Measurements from ENCODE around the gene DCHS1. TPM values are rescaled to one million over a fixed set of nuclear protein-coding genes. Genes with fewer than 3 reads are reported as not detected.
A peak's percentile ranks its signal among the peaks of the same experiment; 100 is the strongest.

The DCHS1 gene
- total RNA-seq, 4 donors from 2014 or later = 12.6 to 27.8 (median 20.1) TPM

DNA sequence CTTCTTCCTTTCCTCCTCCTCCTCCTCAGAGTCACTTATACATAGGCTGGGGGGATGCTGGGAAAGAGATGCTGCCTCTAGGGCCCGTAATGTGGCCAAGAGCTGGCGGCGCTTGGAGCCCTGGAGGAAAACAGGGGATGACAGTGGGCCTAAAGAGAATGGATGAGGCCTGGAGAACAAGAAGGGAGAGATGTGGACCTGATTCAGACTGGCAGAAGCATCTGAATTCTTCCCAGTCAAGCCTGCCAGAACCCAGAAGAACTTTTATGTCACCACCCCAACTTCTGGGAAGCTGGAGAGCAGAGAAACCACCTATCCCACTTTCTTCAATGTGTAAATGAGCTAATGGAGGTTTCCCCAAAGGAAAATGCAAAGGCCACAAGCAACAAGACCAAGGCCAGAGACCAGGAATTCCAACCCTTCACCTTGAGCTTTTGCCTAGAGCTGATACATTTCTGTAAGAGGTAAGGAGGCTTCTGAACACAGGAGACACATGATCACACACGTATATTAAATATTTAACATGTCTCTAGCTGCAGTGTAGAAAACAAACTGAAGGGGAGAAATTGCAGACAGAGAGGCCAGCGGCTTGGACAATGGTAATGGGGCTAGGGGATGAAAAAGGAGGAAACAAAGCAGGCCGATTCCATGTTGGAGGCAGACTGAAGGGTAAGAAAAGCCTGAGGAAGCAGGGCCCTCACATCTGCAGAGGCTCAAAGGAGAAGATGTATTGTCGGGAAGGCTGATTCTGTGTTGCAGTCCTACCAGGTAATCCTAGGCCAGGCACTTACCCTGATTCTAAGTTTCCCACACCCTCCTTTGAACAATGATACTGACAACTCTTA, 53.3 kb downstream of the DCHS1 start:
- Histone ChIP-seq H3K4me1 (peaks cover 0 to 69% (median 37%) of the 10 kb centered on the region in 4 donors), H3K36me3 (peaks cover 4 to 42% (median 10%) of the 10 kb centered on the region in 3 donors), H3K27ac (peak overlapping the region; percentile 88 to 99 (median 96)), H3K27me3 (no peaks in the 10 kb centered on the region), H3K9me3 (no peaks in the 10 kb centered on the region), H3K4me3 (peak overlapping the region; percentile 71 to 92 (median 88))
- WGBS, 2 donors = 49 to 61% methylated on average over 7 of the region's 7 CpGs
- peak in 1 of 2 donors; percentile 3 for DNase-seq (ENCODE audit: low spot score in 2 of 2)
- TF ChIP-seq EP300 (IDR thresholded peaks at IDR 0.05) (no peak), POLR2A (IDR thresholded peaks at IDR 0.05) (no peak), CTCF (IDR thresholded peaks at IDR 0.05) (no peak)

DNA sequence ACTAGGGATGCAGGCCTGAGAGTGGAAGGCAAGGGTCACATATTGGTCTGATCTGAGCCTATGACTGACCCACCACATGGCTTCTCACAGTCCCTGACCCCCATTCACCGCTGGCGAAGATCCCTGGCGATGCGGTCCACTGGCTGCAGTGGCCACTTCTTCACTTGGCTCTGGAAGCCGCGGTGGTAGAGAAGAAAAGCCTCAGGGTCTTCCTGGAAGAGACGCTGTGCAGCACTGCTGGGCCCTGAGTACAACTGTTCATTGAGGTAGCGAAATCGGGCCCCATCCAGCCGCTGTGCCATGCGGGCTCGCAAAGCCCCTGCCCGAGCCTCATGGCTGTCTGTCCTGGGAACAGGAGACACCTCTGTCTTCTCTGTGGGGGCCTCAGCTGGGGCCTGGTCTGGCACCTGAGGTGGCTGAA, 54.6 kb downstream of the DCHS1 start:
- no peak overlapping the region for H3K4me3 ChIP-seq
- H3K27me3 ChIP-seq = no peaks in the 10 kb centered on the region
- WGBS, 2 donors = 95 to 96% methylated on average over 13 of the region's 13 CpGs
- H3K36me3 ChIP-seq = peaks cover 4 to 54% (median 10%) of the 10 kb centered on the region in 3 donors
- H3K27ac ChIP-seq = no peak overlapping the region
- no peaks in the 10 kb centered on the region for H3K9me3 ChIP-seq
- peaks cover 0 to 69% (median 31%) of the 10 kb centered on the region in 4 donors for H3K4me1 ChIP-seq
- DNase-seq (ENCODE audit: low spot score in 2 of 2) = no peak
- no peak for TF ChIP-seq POLR2A (IDR thresholded peaks at IDR 0.05)
- TF ChIP-seq EP300 (IDR thresholded peaks at IDR 0.05) = no peak
- no peak for TF ChIP-seq CTCF (IDR thresholded peaks at IDR 0.05)

DNA sequence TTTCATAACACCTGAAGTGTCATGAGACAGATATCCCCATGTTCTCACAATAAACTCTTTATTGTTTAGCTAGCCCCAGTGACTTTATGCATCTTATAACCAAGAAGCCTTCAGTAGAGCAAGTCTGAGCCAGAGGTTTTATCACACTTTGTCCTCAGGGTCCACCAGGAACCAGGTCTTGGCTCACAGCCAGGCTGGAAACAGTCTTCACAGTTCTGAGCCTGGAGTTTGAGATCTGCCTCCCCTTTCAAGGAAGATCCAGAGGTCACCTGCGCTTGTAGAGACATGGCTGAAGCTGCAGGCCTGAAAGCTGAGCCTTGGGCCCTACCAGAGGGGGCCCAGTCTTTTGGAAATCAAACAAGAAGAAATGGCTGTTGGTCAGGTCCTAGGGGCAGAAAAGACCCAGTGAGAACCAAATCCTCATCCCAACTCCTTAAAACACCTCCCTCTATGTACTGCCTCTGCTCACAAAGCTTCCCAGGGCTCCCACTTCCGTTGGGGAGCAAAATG, 55.7 kb downstream of the DCHS1 start:
- H3K9me3 ChIP-seq = no peaks in the 10 kb centered on the region
- DNase-seq (ENCODE audit: low spot score in 2 of 2) = peak in 1 of 2 donors; percentile 4
- no peaks in the 10 kb centered on the region for H3K27me3 ChIP-seq
- WGBS, 2 donors = 85 to 87% methylated on average over 2 of the region's 2 CpGs
- no peak overlapping the region for H3K27ac ChIP-seq
- H3K36me3 ChIP-seq = peaks cover 4 to 63% (median 10%) of the 10 kb centered on the region in 3 donors
- H3K4me1 ChIP-seq = peaks cover 0 to 69% (median 24%) of the 10 kb centered on the region in 4 donors
- H3K4me3 ChIP-seq = no peak overlapping the region
- TF ChIP-seq POLR2A (IDR thresholded peaks at IDR 0.05) (no peak), EP300 (IDR thresholded peaks at IDR 0.05) (no peak), CTCF (IDR thresholded peaks at IDR 0.05) (no peak)

- no peaks in the 10 kb centered on the region for H3K9me3 ChIP-seq
- H3K27me3 ChIP-seq = no peaks in the 10 kb centered on the region
- TF ChIP-seq POLR2A (IDR thresholded peaks at IDR 0.05) = no peak
- TF ChIP-seq CTCF (IDR thresholded peaks at IDR 0.05) = no peak
- no peak for TF ChIP-seq EP300 (IDR thresholded peaks at IDR 0.05)
- no peak overlapping the region for H3K4me3 ChIP-seq
- 90 to 94% methylated on average over 1 of the region's 1 CpG for WGBS, 2 donors
- H3K27ac ChIP-seq = no peak overlapping the region
- DNase-seq (ENCODE audit: low spot score in 2 of 2) = no peak
- peaks cover 4 to 68% (median 10%) of the 10 kb centered on the region in 3 donors for H3K36me3 ChIP-seq
- H3K4me1 ChIP-seq = peaks cover 0 to 64% (median 20%) of the 10 kb centered on the region in 4 donors
These were observed 56.2 kb downstream of the DCHS1 start for GRCh38 chr11:6599449-6599848.

DNA sequence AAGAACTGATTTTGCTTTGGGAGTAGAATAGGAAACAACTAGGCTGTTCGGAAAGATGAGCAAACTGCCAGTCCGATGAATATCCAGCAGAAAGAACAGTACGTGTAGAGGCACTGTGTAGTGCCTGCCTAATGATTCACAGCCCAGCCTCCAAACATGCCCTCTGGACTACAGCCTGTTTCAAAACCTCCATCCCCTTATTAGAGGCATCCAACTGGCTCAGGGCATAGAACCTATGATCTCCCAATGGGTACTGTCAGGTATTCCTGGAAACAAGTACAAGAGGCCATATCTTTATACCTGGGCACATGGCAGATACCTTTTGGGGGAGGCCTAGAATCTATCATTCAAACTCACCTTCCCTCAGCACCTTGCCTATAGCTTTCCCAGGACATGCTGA, 57.1 kb downstream of the DCHS1 start:
- TF ChIP-seq POLR2A (IDR thresholded peaks at IDR 0.05) = no peak
- TF ChIP-seq CTCF (IDR thresholded peaks at IDR 0.05) = no peak
- no peak for TF ChIP-seq EP300 (IDR thresholded peaks at IDR 0.05)
- H3K4me1 ChIP-seq = peaks cover 0 to 64% (median 20%) of the 10 kb centered on the region in 4 donors

More for the DNA sequence above, 57.1 kb downstream of the DCHS1 start:
- 90 to 93% methylated on average over 3 of the region's 3 CpGs for WGBS, 2 donors
- Histone ChIP-seq H3K9me3 (no peaks in the 10 kb centered on the region), H3K27me3 (no peaks in the 10 kb centered on the region), H3K4me3 (no peak overlapping the region), H3K27ac (no peak overlapping the region), H3K36me3 (peaks cover 4 to 73% (median 10%) of the 10 kb centered on the region in 3 donors)
- DNase-seq (ENCODE audit: low spot score in 2 of 2) = no peak

All from tibial nerve (tissue), 4 donors.